ENCODE measurements around the gene TNNI2. TPM values are rescaled to one million over a fixed set of nuclear protein-coding genes. Genes with fewer than 3 reads are reported as not detected.

The TNNI2 gene
- total RNA-seq, 2 experiments from 2014 or later, result 2.5 to 14.3 TPM

GRCh38 chr11:1858154-1858553 lies 19.4 kb downstream of the TNNI2 start:
- peaks cover 4% of the 10 kb centered on the region; the same call in 1 of the 2 replicates for H3K36me3 ChIP-seq (ENCODE audit: insufficient read depth, low read length)
- H3K4me2 ChIP-seq (ENCODE audit: low read length), result no peak overlapping the region
- intact Hi-C loops (cut with micrococcal nuclease; ENCODE audit: unreplicated experiment), result no loop called here
- DNase-seq (ENCODE audit: low spot score), result no peak
- peaks cover 20% of the 10 kb centered on the region for H3K4me1 ChIP-seq (ENCODE audit: insufficient read depth, low read length, poor library complexity, severe bottlenecking)
- no peak overlapping the region for H3K27ac ChIP-seq (ENCODE audit: low read depth, low read length, poor library complexity, severe bottlenecking)
- H4K20me1 ChIP-seq (ENCODE audit: insufficient read depth, low read length), result peaks cover 10% of the 10 kb centered on the region
- ChIA-PET CTCF (ENCODE audit: unreplicated experiment) (no interaction called here), POLR2A (no interaction called here)
- H2AFZ ChIP-seq (ENCODE audit: low read length), result no peak overlapping the region
- BruUV-seq (replicated peaks), result no TSS peak
- no peaks in the 10 kb centered on the region for H3K9me3 ChIP-seq (ENCODE audit: low read length)
- no peak overlapping the region for H3K4me3 ChIP-seq (ENCODE audit: low read depth, low read length, poor library complexity, severe bottlenecking)
- no peak for TF ChIP-seq CTCF (conservative IDR thresholded peaks at IDR 0.05; ENCODE audit: low read length)
- TF ChIP-seq EZH2phosphoT487 (IDR thresholded peaks at IDR 0.05; ENCODE audit: borderline replicate concordance, low read depth, low read length), result no peak
- peaks cover 27% of the 10 kb centered on the region for H3K79me2 ChIP-seq (ENCODE audit: insufficient read depth, low read depth, low read length)
- no peaks in the 10 kb centered on the region for H3K9me2 ChIP-seq (ENCODE audit: insufficient read depth, low read length)

GRCh38 chr11:1858576-1858975 lies 19.8 kb downstream of the TNNI2 start:
- no peaks in the 10 kb centered on the region for H3K9me2 ChIP-seq (ENCODE audit: insufficient read depth, low read length)
- peaks cover 4% of the 10 kb centered on the region; the same call in 1 of the 2 replicates for H3K36me3 ChIP-seq (ENCODE audit: insufficient read depth, low read length)
- intact Hi-C loops (cut with micrococcal nuclease; ENCODE audit: unreplicated experiment), result no loop called here
- no peak overlapping the region for H3K4me3 ChIP-seq (ENCODE audit: low read depth, low read length, poor library complexity, severe bottlenecking)
- peaks cover 10% of the 10 kb centered on the region for H4K20me1 ChIP-seq (ENCODE audit: insufficient read depth, low read length)
- ChIA-PET POLR2A (no interaction called here), CTCF (ENCODE audit: unreplicated experiment) (no interaction called here)
- DNase-seq (ENCODE audit: low spot score), result no peak
- peaks cover 20% of the 10 kb centered on the region for H3K4me1 ChIP-seq (ENCODE audit: insufficient read depth, low read length, poor library complexity, severe bottlenecking)
- no peak for TF ChIP-seq CTCF (conservative IDR thresholded peaks at IDR 0.05; ENCODE audit: low read length)
- no peak for TF ChIP-seq EZH2phosphoT487 (IDR thresholded peaks at IDR 0.05; ENCODE audit: borderline replicate concordance, low read depth, low read length)
- no peaks in the 10 kb centered on the region for H3K9me3 ChIP-seq (ENCODE audit: low read length)
- no peak overlapping the region for H3K27ac ChIP-seq (ENCODE audit: low read depth, low read length, poor library complexity, severe bottlenecking)
- peaks cover 23% of the 10 kb centered on the region for H3K79me2 ChIP-seq (ENCODE audit: insufficient read depth, low read depth, low read length)
- no peak overlapping the region for H3K4me2 ChIP-seq (ENCODE audit: low read length)
- H2AFZ ChIP-seq (ENCODE audit: low read length), result no peak overlapping the region
- no TSS peak for BruUV-seq (replicated peaks)

GRCh38 chr11:1859004-1859403 lies 20.2 kb downstream of the TNNI2 start:
- no peaks in the 10 kb centered on the region for H3K9me3 ChIP-seq (ENCODE audit: low read length)
- TF ChIP-seq CTCF (conservative IDR thresholded peaks at IDR 0.05; ENCODE audit: low read length) (no peak), EZH2phosphoT487 (IDR thresholded peaks at IDR 0.05; ENCODE audit: borderline replicate concordance, low read depth, low read length) (no peak)
- CTCF ChIA-PET (ENCODE audit: unreplicated experiment), result no interaction called here
- H2AFZ ChIP-seq (ENCODE audit: low read length), result no peak overlapping the region
- peaks cover 19% of the 10 kb centered on the region; the same call in 1 of the 2 replicates for H3K79me2 ChIP-seq (ENCODE audit: insufficient read depth, low read depth, low read length)
- POLR2A ChIA-PET, result no interaction called here
- no TSS peak for BruUV-seq (replicated peaks)
- peaks cover 4% of the 10 kb centered on the region; the same call in 1 of the 2 replicates for H3K36me3 ChIP-seq (ENCODE audit: insufficient read depth, low read length)
- H3K9me2 ChIP-seq (ENCODE audit: insufficient read depth, low read length), result no peaks in the 10 kb centered on the region
- peaks cover 20% of the 10 kb centered on the region for H3K4me1 ChIP-seq (ENCODE audit: insufficient read depth, low read length, poor library complexity, severe bottlenecking)
- no peak overlapping the region for H3K4me3 ChIP-seq (ENCODE audit: low read depth, low read length, poor library complexity, severe bottlenecking)
- no peak for DNase-seq (ENCODE audit: low spot score)
- intact Hi-C loops (cut with micrococcal nuclease; ENCODE audit: unreplicated experiment), result no loop called here
- H4K20me1 ChIP-seq (ENCODE audit: insufficient read depth, low read length), result peaks cover 10% of the 10 kb centered on the region
- no peak overlapping the region for H3K27ac ChIP-seq (ENCODE audit: low read depth, low read length, poor library complexity, severe bottlenecking)
- no peak overlapping the region for H3K4me2 ChIP-seq (ENCODE audit: low read length)

All from OCI-LY7 (cell line).